Panc1 (cell line): ENCODE results near the gene PCSK7. TPM values are rescaled to one million over a fixed set of nuclear protein-coding genes. Genes with fewer than 3 reads are reported as not detected.

Experiments
- ATAC-seq: fragments of 200-7000 bp; cut with Tn5 transposase; 2 replicates; pipeline ENCODE4 v1.9.1; 2020; ENCODE audit warnings: mild to moderate bottlenecking, moderate library complexity
- Bru-seq: library from RNA; stranded (reverse); fragments of 400-500 nt; gene quantifications from one replicate; lab custom pipeline; 2021; lab: Mats Ljungman, UMichigan
- BruChase-seq, 2 experiments: library from RNA; stranded (reverse); fragments of 400-500 nt; gene quantifications; one replicate each; lab custom pipeline; 2021; lab: Mats Ljungman, UMichigan
- BruUV-seq: library from RNA; stranded (reverse); fragments of 400-500 nt; replicated peaks from 2 replicates; lab custom pipeline; 2021; lab: Mats Ljungman, UMichigan
- CTCF ChIA-PET: fragments of 300-600 bp; sonication (Branson Sonifier 250); formaldehyde crosslinking; loops from one replicate; lab custom pipeline; 2022; ENCODE audit warnings: antibody characterized with exemption; lab: Charles Lee
- POLR2A ChIA-PET: fragments of 300-600 bp; sonication (Branson Sonifier 250); formaldehyde crosslinking; loops from one replicate; lab custom pipeline; 2022; ENCODE audit warnings: antibody characterized with exemption; lab: Charles Lee
- DNase-seq: peaks from one replicate; pipeline ENCODE4 v3.0.0-alpha.2; 2010; ENCODE audit warnings: low read depth, low spot score
- H3K27ac ChIP-seq: 2 replicates; pipeline ENCODE4 v1.5.1; 2011; ENCODE audit warnings: mild to moderate bottlenecking, low read length, inconsistent platforms
- H3K27me3 ChIP-seq: fragments of 200-500 bp; sonication (Bioruptor generic); 2 replicates; pipeline ENCODE4 v1.6.0; 2014; ENCODE audit warnings: low read length, inconsistent platforms; ENCODE audit not compliant: control insufficient read depth, insufficient read depth
- H3K36me3 ChIP-seq: fragments of 200-500 bp; sonication (Bioruptor generic); 2 replicates; pipeline ENCODE4 v1.5.1; 2014; ENCODE audit warnings: inconsistent platforms, mild to moderate bottlenecking, low read length, moderate library complexity; ENCODE audit not compliant: control insufficient read depth, insufficient read depth
- H3K4me1 ChIP-seq: 2 replicates; pipeline ENCODE4 v1.5.1; 2011; ENCODE audit warnings: inconsistent platforms, mild to moderate bottlenecking, low read length, moderate library complexity; ENCODE audit not compliant: control insufficient read depth, insufficient read depth
- H3K4me3 ChIP-seq, 2 experiments: 2 replicates each; pipeline ENCODE4 v1.5.1; 2011 to 2012; ENCODE audit warnings: low read depth in 2 of 2, low read length in 2 of 2, mild to moderate bottlenecking in 2 of 2, inconsistent platforms in 1 of 2, moderate library complexity in 1 of 2
- H3K9me3 ChIP-seq: fragments of 200-500 bp; sonication (Bioruptor generic); 2 replicates; pipeline ENCODE4 v1.5.1; 2014; ENCODE audit warnings: low read depth, mild to moderate bottlenecking, inconsistent platforms, low read length, moderate library complexity; ENCODE audit not compliant: control insufficient read depth, insufficient read depth
- CTCF ChIP-seq: fragments of 450-650 bp; IDR thresholded peaks from 2 replicates; pipeline ENCODE4 v1.5.1; 2017; ENCODE audit warnings: mild to moderate bottlenecking
- POLR2AphosphoS5 ChIP-seq: IDR thresholded peaks from 2 replicates; pipeline ENCODE4 v1.6.1; 2012; ENCODE audit warnings: mild to moderate bottlenecking, low read depth, low read length, moderate library complexity
- SIN3A ChIP-seq: IDR thresholded peaks from 2 replicates; pipeline ENCODE4 v1.6.1; 2012; ENCODE audit warnings: low read depth, mild to moderate bottlenecking, low read length, moderate library complexity, borderline replicate concordance; ENCODE audit not compliant: insufficient read depth
- TCF7L2 ChIP-seq: IDR thresholded peaks from 2 replicates; pipeline ENCODE4 v1.6.1; 2011; ENCODE audit warnings: mild to moderate bottlenecking, low read depth, low read length, inconsistent platforms
- in situ Hi-C: cut with HindIII; loops from 2 replicates; pipeline ENCODE4 v1.10.0; 2016; ENCODE audit warnings: low sequenced_read_pairs, low pct_unique_long_range_greater_than_20kb
- intact Hi-C: fragments of 100-400 bp; cut with micrococcal nuclease; formaldehyde crosslinking; loops from one replicate; pipeline ENCODE4 v1.10.0; 2022; ENCODE audit not compliant: unreplicated experiment
- long read RNA-seq: library from polyadenylated mRNA; unstranded; transcript quantifications from one replicate; pipeline ENCODE4 v2.0.0, GENCODE V29; 2021; ENCODE audit not compliant: unreplicated experiment
- polyA plus RNA-seq: library from polyadenylated mRNA; unstranded; fragments of >200 nt; gene quantifications from one replicate; pipeline ENCODE4 v1.2.1, GENCODE V29; 2012; ENCODE audit warnings: missing spikeins; ENCODE audit not compliant: insufficient read length
- total RNA-seq: library from RNA; stranded (reverse); gene quantifications from one replicate; pipeline ENCODE4 v1.2.1, GENCODE V29; 2021; ENCODE audit not compliant: unreplicated experiment
- TF ChIP-seq, protein P1 (sequence below), 2 experiments: IDR thresholded peaks; 2 replicates each; pipeline ENCODE4 v1.6.1; 2011 to 2012; ENCODE audit warnings: low read depth in 2 of 2, control low read depth in 1 of 2, low read length in 1 of 2, mild to moderate bottlenecking in 1 of 2, moderate library complexity in 1 of 2; ENCODE audit not compliant: insufficient read depth in 1 of 2

The PCSK7 gene
- 60.6 TPM for total RNA-seq
- 44.4 TPM for polyA plus RNA-seq
- percentile 80 among the genes with signal in this experiment for Bru-seq, nascent RNA
- percentile 88 among the genes with signal in this experiment for BruChase-seq, experiment 1, labeled RNA remaining after a 2-hour chase
- percentile 85 among the genes with signal in this experiment for BruChase-seq, experiment 2, labeled RNA remaining after a 6-hour chase
- long read RNA-seq, full-length matches to known transcripts, result 49 of 110 reads
- long read RNA-seq, partial matches to known transcripts, result 28 of 110 reads
- long read RNA-seq, other reads (novel, unspliced or antisense), result 33 of 110 reads

DNA sequence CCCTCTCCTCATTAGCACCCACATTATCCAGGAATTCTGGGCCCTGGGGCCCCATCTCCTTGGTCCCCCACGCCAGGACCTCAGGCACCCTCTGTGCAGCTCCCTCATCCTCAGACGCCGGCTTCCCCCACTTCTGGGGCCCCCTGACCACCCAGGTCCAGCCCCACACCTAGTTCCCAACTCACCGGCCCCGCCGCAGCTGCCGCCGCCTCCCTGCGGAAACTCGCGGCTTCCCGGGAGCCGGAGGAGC is at the start of gene PCSK7:
TSS of gene PCSK7 (minus strand) at position 232 of the 250 bp plus-strand sequence. CDS start 2,229 bp downstream, outside the sequence.
- ChIA-PET CTCF (interaction anchor here (0.9 kb wide), 1 partner anchor 50 kb away, joined by 3 read pairs; no protein-coding TSS in a partner anchor), POLR2A (no interaction called here)
- ATAC-seq (no peak), DNase-seq (no peak)
- Histone ChIP-seq H3K27ac (peak within 1 kb of the TSS; percentile 91), H3K36me3 (peaks cover 3% of the 10 kb centered on the region), H3K4me1 (peaks cover 25% of the 10 kb centered on the region), H3K27me3 (no peaks in the 10 kb centered on the region), H3K4me3 (peak within 1 kb of the TSS; percentile 89 to 100), H3K9me3 (no peaks in the 10 kb centered on the region)
- intact Hi-C loops (no loop called here), in situ Hi-C loops (no loop called here)
- TF ChIP-seq CTCF (no peak), SIN3A (peak; percentile 77; the same call in 1 of the 2 replicates)
- no TSS peak for BruUV-seq

GRCh38 chr11:117281159-117281558 is 49.3 kb upstream of the PCSK7 start:
- Histone ChIP-seq H3K36me3 (peaks cover 3% of the 10 kb centered on the region; the same call in 1 of the 2 replicates), H3K4me1 (no peaks in the 10 kb centered on the region), H3K4me3 (no peak overlapping the region), H3K27ac (no peak overlapping the region), H3K27me3 (no peaks in the 10 kb centered on the region), H3K9me3 (no peaks in the 10 kb centered on the region)
- POLR2A ChIA-PET, result no interaction called here
- intact Hi-C loops, result no loop called here
- no TSS peak for BruUV-seq
- TF ChIP-seq SIN3A (no peak), CTCF (no peak), POLR2AphosphoS5 (no peak), TCF7L2 (no peak)
- TF ChIP-seq, protein P1, sequence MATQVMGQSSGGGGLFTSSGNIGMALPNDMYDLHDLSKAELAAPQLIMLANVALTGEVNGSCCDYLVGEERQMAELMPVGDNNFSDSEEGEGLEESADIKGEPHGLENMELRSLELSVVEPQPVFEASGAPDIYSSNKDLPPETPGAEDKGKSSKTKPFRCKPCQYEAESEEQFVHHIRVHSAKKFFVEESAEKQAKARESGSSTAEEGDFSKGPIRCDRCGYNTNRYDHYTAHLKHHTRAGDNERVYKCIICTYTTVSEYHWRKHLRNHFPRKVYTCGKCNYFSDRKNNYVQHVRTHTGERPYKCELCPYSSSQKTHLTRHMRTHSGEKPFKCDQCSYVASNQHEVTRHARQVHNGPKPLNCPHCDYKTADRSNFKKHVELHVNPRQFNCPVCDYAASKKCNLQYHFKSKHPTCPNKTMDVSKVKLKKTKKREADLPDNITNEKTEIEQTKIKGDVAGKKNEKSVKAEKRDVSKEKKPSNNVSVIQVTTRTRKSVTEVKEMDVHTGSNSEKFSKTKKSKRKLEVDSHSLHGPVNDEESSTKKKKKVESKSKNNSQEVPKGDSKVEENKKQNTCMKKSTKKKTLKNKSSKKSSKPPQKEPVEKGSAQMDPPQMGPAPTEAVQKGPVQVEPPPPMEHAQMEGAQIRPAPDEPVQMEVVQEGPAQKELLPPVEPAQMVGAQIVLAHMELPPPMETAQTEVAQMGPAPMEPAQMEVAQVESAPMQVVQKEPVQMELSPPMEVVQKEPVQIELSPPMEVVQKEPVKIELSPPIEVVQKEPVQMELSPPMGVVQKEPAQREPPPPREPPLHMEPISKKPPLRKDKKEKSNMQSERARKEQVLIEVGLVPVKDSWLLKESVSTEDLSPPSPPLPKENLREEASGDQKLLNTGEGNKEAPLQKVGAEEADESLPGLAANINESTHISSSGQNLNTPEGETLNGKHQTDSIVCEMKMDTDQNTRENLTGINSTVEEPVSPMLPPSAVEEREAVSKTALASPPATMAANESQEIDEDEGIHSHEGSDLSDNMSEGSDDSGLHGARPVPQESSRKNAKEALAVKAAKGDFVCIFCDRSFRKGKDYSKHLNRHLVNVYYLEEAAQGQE (IDR thresholded peaks at IDR 0.05; ENCODE audit: insufficient read depth in 1 of 2, low read depth in 2 of 2, low read length in 1 of 2), result no peak
- ATAC-seq, result peak; percentile 79
- in situ Hi-C loops, result no loop called here
- CTCF ChIA-PET, result no interaction called here
- no peak for DNase-seq
